Measurements from ENCODE around the gene CSTPP1. TPM values are rescaled to one million over a fixed set of nuclear protein-coding genes. Genes with fewer than 3 reads are reported as not detected.
A peak's percentile ranks its signal among the peaks of the same experiment; 100 is the strongest.

CSTPP1 gene
- total and polyA plus RNA-seq, 2 donors (not counting 3 experiments of a cell fraction or from before 2014, with no cell fraction given), result 25.9 to 38.2 TPM

DNA sequence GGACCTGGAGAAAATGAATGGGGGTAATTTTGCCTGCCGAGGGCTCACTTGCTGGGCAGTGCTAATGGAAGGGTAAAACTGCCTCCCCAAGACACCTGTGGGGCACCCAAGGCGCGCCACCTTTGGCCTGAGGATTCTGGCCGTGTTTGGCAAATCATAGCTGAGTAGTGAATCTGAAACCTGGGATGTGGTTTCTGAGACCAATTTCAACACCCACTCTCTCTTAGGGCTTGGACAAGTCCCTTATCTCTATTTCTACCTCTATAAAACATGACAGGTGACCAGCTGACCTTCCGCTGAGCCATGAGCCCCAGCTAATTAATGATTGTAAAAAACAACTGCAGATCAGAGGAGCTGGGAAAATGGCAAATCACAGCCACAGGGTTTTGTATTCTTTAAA lies 251.2 kb downstream of the CSTPP1 start:
- FAIRE-seq (no peak), DNase-seq (ENCODE audit: low read depth, low spot score) (no peak)
- no peaks in the 10 kb centered on the region for H3K36me3 ChIP-seq (ENCODE audit: control insufficient read depth in 2 of 2, extremely low read depth in 1 of 2, insufficient read depth in 2 of 2, low read length in 2 of 2)
- H3K4me2 ChIP-seq (ENCODE audit: insufficient read depth, low read length), result peak overlapping the region; percentile 81
- H3K4me1 ChIP-seq (ENCODE audit: control insufficient read depth, extremely low read depth, insufficient read depth, low read length), result peaks cover 16% of the 10 kb centered on the region
- no TSS peak for BruUV-seq (replicated peaks)
- H2AFZ ChIP-seq (ENCODE audit: low read depth, low read length), result peak overlapping the region; percentile 90
- peaks cover 0 to 3% of the 10 kb centered on the region in 2 experiments for H3K27me3 ChIP-seq (ENCODE audit: control insufficient read depth in 2 of 2, insufficient read depth in 2 of 2, low read length in 2 of 2)
- H3K9me3 ChIP-seq (replicated peaks; ENCODE audit: control insufficient read depth, insufficient read depth, low read length), result no peaks in the 10 kb centered on the region
- POLR2A ChIA-PET, result no interaction called here
- CTCF ChIA-PET, result interaction anchor here (0.9 to 2.2 kb wide), 12 partner anchors 10 to 167 kb away, joined by 3 to 19 read pairs (median 6); partner anchors contain the start of genes ACP2, DDB2 and NR1H3
- intact Hi-C loops (cut with micrococcal nuclease) (loop anchor here (2.0 kb wide), 1 partner anchor 27 kb away; the partner anchor contains the start of gene DDB2), dilution Hi-C loops (cut with MboI; ENCODE audit: extremely low pct_ligation_motif_present, low sequenced_read_pairs) (no loop called here)
- H4K20me1 ChIP-seq (replicated peaks; ENCODE audit: control insufficient read depth, extremely low read depth, insufficient read depth, low read length), result no peaks in the 10 kb centered on the region
- TF ChIP-seq EZH2 (IDR thresholded peaks at IDR 0.05; ENCODE audit: borderline replicate concordance, low read depth, low read length, severe bottlenecking), result no peak
- TF ChIP-seq JUN (IDR thresholded peaks at IDR 0.05; ENCODE audit: borderline replicate concordance, insufficient read depth, insufficient read length, low read depth), result no peak
- TF ChIP-seq, protein P1, sequence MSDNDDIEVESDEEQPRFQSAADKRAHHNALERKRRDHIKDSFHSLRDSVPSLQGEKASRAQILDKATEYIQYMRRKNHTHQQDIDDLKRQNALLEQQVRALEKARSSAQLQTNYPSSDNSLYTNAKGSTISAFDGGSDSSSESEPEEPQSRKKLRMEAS (IDR thresholded peaks at IDR 0.05; ENCODE audit: insufficient read depth, insufficient read length), result no peak
- TF ChIP-seq MYC (IDR thresholded peaks at IDR 0.05; ENCODE audit: low read depth, low read length), result no peak
- TF ChIP-seq GATA2 (IDR thresholded peaks at IDR 0.05; ENCODE audit: insufficient read depth, insufficient read length, low read depth, low read length), result no peak
- TF ChIP-seq POLR2AphosphoS5 (IDR thresholded peaks at IDR 0.05; ENCODE audit: insufficient read depth, low read depth, low read length), result no peak
- no peak for TF ChIP-seq POLR2A (IDR thresholded peaks at IDR 0.05; ENCODE audit: low read depth, low read length)
- TF ChIP-seq, protein P2, sequence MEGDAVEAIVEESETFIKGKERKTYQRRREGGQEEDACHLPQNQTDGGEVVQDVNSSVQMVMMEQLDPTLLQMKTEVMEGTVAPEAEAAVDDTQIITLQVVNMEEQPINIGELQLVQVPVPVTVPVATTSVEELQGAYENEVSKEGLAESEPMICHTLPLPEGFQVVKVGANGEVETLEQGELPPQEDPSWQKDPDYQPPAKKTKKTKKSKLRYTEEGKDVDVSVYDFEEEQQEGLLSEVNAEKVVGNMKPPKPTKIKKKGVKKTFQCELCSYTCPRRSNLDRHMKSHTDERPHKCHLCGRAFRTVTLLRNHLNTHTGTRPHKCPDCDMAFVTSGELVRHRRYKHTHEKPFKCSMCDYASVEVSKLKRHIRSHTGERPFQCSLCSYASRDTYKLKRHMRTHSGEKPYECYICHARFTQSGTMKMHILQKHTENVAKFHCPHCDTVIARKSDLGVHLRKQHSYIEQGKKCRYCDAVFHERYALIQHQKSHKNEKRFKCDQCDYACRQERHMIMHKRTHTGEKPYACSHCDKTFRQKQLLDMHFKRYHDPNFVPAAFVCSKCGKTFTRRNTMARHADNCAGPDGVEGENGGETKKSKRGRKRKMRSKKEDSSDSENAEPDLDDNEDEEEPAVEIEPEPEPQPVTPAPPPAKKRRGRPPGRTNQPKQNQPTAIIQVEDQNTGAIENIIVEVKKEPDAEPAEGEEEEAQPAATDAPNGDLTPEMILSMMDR (IDR thresholded peaks at IDR 0.05; ENCODE audit: extremely low read depth in 1 of 2, insufficient read depth in 1 of 2, low read depth in 1 of 2, low read length in 2 of 2), result no peak
- TF ChIP-seq FOS (IDR thresholded peaks at IDR 0.05; ENCODE audit: borderline replicate concordance, insufficient read depth, low read length), result no peak
- H3K9me1 ChIP-seq (replicated peaks; ENCODE audit: control insufficient read depth, extremely low read depth, insufficient read depth, low read length), result no peaks in the 10 kb centered on the region
- no peak overlapping the region for H3K9ac ChIP-seq (replicated peaks; ENCODE audit: extremely low read depth, insufficient read depth, low read length)
- no peak overlapping the region for H3K4me3 ChIP-seq (replicated peaks in 1 of 3; ENCODE audit: insufficient read depth in 1 of 3, low read depth in 1 of 3, low read length in 3 of 3)
- H3K27ac ChIP-seq (ENCODE audit: insufficient read depth, low read depth, low read length), result no peak overlapping the region
- H3K79me2 ChIP-seq (ENCODE audit: control insufficient read depth, insufficient read depth, low read length), result no peaks in the 10 kb centered on the region

Data from endothelial cell of umbilical vein (primary cell).